Measurements from ENCODE around the gene ZNF688.
A peak's percentile ranks its signal among the peaks of the same experiment; 100 is the strongest.
"Not testable (repeated sequence)": the region's sequence is repeated elsewhere in the genome, so short reads cannot be mapped to it uniquely, and the experiment has no call there.

The ZNF688 gene

DNA sequence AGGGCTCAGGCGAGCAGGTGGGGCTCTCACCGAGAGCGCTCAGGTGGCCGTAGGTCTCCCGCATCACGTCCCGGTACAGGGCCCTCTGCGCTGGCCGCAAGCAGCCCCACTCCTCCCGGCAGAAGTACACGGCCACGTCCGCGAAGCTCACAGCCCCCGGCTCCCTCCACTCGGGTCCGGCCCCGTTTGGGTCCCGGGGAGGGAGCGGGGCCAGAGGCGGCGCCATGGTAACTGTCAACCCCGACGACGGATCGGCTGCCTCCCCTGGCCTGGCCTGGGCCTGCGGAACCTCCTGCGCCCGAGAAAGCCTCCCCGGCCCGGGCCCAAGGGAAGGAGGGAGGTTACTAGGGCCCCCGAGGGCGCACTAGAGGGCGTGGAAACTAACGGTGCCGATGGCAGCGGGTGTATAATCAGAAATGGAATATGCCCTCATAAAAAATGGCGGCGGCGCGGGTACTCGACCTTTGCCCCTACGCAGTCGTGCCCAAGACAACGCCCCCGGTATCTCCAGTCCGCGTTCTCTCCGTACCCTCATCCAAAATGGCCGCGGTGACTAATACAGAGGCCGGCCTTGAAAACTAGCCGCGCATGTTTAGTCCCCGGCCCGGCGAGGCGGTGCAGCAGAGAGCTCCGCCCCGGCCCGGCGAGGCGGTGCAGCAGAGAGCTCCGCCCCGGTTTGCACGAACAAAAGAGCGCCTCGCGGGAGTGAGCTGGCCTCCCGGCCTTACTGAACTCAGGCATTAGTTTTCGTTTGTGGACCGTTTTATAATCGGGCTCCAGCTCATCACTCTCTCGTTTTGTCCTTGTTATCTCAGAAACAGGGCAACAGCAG lies 13.3 kb downstream of the ZNF688 start, which contains the start of gene ZNF764:
Gene ZNF764, minus strand, starts transcription at position 418 of the 832 bp plus-strand sequence. Its CDS starts 192 bp downstream, at position 226.
- DNase-seq, result peak; percentile 91

DNA sequence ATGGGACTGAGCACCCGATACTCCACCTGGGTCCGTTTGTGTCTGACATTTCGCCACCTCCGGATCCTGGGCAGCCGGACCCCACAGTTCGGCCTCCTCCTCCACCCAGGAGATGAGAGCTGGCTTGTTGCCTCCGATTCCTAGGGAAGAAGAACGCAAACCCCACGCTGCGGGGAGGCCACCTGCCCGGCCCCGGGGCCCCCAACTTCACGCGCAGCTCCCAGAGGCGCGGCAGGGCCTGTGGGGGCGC lies 13.9 kb downstream of the ZNF688 start:
- no peak for DNase-seq

DNA sequence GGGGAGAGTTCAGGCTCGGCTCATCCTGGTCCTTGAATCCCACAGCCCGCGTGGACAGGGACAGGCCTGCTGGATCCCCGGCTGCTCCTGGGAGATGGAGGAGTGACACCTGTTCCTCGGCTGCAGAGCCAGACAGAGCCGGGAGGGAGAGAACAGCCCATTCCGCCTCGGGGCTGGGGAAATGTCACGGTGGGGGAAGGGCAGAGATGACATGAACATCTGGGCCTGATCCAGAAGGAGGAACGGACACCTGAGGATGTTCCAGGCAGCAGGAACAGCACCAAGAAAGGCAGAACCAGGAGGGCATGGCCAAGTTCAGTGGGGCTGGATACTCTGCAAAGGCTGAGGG lies 15.4 kb downstream of the ZNF688 start:
- DNase-seq, result no peak

DNA sequence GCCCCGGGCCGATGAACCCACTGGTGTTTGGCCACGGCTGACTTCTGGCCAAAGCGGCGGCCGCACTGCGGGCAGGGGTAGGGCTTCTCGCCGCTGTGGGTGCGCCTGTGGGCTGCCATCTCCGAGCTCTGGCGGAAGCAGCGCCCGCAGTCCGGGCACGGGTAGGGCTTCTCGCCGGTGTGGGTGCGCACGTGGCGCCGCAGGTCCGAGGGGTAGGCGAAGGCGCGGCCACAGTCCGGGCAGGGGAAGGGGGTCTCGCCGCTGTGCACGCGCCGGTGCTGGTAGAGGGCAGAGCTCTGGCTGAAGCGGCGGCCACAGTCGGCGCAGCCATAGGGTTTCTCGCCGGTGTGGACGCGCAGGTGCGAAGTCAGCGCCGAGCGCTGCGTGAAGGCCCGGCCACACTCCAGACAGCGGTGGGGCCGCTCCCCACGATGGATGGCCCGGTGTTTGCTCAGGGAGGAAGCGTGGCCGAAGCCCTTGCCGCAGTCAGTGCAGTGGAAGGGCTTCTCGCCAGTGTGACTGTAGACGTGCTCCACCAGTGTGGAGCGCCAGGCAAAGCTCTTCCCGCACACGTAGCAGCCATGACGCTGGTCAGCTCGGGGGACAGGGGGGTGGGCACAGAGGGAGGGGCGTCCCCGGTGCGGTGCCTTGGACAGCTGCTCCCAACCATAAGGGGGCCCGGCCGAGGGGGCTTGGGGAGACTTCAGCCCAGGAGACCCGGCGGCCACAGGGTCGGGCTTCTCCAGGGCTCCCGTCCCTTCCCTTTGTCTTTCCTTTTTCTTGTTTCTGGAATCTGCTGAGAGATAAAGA lies 16.0 kb downstream of the ZNF688 start:
- DNase-seq, result no peak

DNA sequence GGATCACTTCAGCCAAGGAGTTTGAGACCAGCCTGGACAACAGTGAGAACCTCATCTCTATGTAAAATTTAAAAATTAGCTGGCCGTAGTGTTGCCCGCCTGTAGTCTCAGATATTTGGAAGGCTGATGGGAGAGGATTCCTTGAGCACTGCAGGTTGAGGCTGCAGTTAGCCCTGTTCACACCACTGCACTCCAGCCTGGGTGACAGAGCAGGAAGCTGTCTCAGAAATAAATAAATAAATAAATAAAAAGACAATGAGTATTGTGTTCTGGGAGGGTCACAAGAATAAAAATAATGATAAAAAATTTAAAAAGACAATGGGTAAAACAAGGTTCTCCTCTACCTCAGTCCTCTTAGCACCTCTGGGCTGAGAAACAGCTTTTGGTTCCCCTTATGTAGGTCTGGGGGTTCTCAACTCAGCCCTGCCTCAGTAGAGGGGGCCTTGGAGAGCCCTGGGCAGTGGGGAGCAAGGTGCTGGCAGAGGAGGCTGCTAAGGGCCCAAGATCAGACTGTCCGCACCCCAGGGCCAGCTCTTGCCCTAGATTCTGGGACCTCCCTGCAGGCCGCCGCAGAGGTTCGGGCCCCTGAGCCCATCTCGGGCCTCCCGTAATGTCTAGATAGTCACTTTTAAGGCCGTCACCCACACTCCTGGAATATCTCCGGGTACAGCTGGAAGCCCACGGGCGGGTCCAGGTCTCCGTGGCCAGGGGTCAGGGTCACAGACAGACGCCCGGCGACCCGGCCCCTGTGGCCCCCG lies 16.8 kb downstream of the ZNF688 start:
- no peak for DNase-seq

DNA sequence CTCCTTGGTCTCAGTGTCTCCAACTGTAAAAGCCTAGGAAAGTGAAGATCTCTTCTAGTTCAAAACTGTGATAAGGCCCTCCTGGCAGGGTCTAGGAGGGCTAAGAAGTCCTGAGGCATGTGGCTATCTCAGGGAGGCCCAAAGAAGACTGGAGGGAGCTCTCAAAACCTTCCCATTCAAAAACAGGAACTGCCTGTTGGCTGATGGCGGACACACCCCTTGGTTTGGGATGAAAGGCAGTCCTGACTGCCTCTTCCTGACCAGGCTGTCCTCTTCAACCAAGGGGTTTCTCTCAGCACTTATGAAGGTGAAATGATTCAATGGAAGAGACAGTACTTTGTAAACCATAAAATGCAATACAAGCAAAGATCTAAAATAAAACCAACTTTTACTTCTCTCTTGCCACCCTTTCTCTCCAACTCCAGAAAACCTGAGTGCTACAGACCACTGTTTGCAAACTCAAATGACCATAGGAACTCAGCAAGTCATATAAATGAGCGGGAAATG lies 18.1 kb downstream of the ZNF688 start:
- no peak for DNase-seq

DNA sequence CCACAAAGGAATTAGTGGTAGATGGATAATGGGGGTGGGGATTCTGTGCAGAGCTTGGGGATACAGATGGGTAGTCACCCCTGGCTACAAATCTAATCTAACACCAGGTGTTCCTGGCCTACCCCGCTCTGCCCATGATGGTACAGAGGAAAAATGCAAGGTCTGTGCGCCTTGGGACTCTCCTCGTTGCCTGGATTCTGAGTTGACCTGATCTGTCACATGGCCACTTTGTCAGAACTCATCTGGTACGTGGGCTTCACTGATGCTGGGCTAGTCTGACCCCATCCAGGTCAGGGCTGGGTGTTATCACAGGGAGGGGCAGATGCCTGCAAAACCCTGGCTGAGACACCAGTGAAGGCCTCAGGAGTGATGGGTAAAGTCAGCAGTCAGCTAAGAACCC lies 18.6 kb downstream of the ZNF688 start:
- DNase-seq, result no peak

DNA sequence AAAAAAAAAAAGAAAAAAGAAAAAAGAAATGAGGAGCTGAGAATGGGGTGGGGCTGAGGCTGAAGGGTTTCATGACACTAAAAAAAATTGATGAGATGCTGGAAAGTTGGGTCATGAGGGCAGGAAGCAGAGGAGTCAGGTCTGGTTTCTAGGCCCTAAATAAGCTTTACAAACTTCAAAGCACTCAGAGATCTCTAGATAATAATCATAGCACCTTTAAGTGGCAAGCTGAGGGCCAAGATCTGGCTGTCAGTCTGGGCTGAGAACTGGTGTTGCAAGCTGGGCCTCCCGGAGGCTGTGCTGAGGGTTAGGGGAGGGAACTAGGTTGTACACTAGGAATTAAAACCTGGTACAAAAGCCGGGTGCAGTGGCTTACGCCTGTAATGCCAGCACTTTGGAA lies 19.7 kb downstream of the ZNF688 start:
- no peak for DNase-seq

DNA sequence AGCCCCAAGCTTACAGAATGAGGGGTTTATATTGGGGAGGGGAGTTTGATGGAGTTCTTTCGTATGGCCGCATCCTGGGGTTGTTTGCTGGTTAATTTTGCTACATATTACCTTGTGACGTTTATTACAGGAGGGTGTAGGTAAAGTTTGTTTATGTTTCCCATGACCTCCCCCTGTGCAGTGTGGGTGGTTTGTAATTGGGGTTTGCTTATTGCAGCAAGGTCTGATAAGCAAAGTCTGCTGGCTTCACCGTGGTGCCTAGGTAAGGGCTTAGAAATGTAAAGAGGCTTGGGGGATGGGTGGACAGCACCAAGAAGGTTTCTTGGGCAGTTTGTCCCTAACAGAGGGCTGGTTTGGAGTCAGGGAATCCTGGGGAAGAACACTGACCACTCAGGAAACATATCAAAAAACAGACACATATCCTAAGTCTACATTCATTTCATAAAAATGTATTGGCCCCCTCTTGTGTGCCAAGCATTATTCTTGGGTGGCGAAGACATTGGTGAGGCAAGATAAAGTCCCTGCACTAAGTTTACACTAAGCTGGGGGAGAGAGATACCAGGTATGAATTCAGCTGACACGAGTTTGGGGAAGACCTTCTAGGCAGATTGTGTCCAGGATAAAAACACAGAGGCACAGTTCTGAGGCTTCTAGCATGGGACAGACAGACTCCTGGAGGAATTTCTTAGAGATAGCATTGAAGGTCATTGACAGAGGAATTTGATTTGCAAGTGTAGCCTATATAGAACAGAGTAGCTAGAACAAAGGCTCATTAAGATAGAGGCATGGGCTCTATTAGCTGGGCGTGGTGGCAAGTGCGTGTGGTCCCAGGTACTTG lies 22.9 kb downstream of the ZNF688 start:
- DNase-seq, result no peak

DNA sequence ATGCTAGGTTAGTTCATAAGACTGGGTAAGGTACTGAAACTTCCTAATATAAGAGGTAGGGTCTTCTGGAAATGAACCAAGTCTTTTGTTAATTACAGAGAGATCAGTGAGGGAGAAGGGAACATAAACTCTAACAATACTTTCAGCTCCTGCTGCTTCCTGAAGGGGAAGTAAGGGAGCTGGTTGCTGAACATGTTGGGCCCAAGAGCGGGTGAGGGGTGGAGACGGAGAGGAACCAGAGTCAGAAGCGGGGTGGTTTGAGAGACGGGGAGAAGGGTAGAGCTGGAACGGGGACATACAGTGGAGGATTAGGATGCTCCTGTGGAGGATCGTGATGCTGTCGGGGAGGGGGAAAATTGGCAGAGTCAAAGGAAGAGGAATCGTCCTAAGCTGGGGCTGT lies 25.4 kb downstream of the ZNF688 start:
- no peak for DNase-seq

DNA sequence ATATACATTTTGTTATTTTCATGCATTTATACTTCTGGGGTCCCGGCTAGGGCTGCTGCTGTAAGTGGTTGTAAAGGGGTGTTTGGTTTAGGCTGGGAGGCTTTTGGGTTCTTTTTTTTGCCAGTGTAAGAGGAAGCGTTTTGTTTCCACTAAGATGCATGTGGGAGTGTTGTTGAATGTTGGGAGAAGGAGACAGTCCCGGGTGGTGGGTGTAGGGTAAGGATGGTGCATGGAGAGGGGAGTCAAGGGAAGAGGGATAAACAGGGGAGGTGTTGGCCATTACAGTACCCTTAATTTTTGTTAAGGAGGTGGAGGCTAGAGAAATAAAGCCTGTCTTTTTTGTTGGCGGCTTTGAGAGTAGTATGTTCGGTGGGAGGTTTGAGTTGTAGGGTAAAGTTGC lies 28.4 kb downstream of the ZNF688 start:
- DNase-seq, result no peak

DNA sequence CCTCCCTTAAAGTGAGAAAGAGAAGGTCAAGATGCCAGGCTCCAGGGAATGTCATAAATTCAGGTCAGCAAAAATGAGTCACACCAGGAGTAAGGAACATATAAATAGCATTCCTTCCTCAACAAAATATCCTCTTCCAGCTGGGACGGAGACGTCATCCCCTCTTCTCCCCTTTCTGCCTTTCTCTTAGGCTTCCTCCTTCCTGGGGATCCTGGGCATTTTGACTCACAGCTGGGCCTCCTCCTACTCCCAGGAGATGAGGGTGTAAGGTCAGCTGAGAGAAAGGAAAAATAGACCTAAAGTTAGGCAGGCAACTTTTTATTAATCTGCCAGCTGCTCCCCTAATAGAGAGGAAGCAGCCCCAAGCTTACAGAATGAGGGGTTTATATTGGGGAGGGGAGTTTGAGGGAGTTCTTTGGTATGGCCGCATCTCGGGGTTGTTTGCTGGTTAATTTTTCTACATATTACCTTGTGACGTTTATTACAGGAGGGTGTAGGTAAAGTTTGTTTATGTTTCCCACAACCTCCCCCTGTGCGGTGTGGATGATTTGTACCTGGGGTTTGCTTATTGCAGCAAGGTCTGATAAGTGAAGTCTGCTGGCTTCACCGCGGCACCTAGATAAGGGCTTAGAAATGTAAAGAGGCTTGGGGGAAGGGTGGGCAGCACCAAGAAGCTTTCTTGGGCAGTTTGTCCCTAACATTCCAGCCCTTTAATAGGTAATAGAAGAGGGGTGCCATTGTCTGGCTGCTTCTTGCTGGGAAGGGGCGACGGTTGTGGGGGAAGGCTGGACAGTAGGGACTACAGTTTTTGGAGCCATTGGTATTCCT lies 29.8 kb downstream of the ZNF688 start:
- no peak for DNase-seq

DNA sequence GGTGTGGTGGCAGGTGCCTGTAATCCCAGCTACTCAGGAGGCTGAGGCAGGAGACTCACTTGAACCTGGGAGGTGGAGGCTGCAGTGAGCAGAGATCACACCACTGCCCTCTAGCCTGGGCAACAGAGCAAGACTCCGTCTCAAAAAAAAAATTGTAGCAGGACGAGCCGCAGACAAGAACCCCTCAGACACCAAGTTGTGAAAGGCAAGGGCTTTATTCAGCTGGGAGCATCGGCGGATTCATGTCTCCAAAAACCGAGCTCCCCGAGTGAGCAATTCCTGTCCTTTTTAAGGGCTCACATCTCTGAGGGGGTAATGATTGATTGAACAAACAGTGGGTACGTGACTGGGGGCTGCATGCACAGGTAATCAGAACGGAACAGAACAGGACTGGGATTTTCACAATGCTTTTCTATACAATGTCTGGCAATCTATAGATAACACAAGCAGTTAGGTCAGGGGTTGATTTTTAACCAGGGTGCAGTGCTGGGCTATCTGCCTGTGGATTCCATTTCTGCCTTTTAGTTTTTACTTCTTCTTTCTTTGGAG lies 30.5 kb downstream of the ZNF688 start:
- DNase-seq, result not testable (repeated sequence)

DNA sequence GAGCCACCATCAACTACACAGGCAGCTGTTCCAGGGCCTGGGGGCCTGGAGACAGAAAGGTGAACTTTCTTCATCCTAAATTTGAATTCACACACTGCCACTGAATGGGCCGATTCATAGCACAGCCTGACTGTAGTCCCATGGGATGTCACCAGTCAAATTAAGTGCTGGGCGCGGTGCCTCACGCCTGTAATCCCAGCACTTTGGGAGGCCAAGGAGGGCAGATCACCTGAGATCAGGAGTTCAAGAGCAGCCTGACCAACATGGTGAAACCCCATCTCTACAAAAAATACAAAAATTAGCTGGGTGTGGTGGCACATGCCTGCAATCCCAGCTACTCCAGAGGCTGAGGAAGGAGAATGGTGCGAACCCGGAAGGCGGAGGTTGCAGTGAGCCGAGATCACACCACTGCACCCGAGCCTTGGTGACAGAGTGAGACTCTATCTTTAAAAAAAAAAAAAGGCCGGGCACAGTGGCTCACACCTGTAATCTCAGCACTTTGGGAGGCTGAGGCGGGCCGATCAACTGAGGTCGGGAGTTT lies 31.5 kb downstream of the ZNF688 start:
- DNase-seq, result not testable (repeated sequence)

DNA sequence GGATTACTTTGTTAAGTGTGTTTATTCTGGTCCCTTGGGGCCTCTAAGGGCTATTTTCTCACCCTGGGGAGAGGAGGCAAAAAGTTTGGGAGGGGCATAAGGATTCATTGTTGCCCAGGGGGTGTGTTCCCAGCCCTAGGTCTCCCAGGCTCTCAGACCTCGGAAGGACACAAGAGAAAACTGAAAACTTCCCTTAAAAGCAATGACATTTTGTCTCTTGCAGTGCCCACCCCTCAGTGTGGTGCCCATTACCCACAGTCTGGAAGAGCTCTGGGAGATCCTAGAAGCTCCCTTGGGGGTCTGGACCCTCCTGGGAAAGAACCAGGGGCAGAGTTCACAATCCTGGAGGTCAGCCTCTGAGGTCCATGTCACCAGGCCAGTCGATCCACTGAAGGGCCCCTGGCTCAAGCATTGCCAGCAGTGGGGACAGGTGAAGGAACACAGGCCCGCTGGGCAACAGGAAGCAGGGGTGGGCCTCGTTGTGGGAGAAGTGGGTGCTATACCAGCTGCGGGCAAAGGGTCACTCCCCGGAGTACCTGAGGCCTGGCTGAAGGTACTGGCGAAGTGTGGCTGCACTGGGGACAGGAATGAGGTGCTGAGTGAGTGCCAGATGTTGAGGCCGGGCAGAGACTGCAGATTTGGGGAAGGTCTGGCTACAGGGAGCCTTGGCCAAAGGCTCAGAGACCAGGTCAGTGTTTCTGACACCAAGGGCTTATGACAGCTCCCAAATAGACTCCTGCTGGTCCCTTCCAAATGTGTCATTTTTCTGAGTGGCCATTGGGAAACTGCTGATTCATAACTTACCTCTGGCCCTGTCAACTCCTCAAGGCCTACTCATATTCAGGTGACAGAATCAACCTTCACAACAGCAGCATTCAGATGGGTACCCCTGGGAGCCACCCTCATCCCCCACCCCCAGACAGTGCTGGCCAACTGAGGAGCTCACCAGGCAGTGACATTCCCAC lies 32.2 kb downstream of the ZNF688 start:
- no peak for DNase-seq

DNA sequence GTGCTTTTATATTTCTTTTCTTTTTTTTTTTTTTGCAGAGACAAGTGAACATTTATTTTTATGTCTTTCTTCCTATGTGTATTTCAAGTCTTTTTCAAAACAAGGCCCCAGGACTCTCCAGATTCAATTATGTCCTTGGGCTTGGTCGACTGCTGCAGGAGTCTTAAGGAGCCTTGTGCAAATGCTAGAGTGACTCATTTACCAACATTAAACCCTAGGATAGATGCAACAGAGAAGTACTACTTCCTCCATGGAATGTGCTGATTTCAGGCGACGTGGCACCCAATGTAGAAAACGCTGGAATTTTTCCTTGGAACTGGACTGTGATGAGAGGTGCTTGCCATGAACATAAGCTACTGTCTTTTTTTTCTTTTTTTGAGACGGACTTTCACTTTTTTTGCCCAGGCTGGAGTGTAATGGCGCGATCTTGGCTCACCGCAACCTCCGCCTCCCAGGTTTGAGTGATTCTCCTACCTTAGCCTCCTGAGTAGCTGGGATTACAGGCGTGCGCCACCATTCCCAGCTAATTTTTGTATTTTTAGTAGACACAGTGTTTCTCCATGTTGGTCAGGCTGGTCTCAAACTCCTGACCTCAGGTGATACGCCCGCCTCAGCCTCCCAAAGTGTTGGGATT lies 35.0 kb downstream of the ZNF688 start:
- DNase-seq, result not testable (repeated sequence)

DNA sequence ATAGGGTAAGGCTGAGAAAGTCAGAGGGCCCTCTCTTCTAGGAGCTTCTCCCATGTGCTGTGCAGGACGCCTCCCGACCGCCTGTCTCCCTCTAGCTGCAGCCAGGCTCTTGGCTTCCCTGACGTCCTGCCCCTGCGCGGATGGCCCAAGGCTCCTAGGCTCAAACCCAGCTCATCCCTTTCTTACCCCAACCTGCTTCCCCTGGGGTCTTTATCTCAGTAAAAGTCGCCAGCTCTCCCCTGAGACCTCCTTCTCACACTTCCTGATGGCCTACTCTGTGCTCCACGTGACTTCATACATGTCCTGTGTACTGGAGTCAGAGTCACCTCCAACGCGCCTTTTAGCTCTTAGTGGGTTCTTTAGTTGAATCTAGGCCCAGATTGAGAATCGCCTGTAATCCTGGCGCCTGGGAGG lies 35.7 kb downstream of the ZNF688 start:
- DNase-seq, result peak; percentile 69

DNA sequence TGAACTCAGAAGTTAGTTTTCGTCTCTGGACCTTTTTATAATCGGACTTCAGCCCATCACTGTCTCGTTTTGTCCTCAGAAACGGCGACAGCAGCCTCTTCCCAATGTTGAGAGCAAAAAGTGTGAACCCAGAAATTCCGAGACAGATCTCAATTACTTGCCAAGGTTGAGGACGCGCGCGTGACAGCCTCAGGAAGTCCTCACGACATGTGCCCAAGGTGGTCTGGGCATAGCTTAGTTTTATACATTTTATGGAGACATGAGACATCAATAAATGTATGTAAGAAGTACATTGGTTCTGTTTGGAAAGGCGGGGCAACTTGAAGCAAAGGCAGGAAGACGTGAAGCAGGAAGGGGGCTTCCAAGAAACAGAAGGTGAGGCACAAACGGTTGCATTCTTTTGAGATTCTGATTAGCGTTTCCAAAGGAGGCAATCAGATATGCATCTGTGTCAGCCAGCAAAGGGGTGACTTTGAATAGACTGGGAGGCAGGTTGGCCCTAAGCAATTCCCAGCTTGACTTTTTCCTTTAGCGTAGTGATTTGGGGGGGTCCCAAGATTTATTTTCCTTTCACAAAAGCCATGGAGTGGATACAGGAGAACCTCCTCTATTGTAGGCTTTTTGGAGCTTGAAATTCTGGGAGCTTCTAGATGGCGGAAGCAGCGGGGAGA lies 36.3 kb downstream of the ZNF688 start:
- peak; percentile 70 for DNase-seq

Data from right kidney (tissue), 1 donor.